ENCODE results near the gene CARS2. TPM values are rescaled to one million over a fixed set of nuclear protein-coding genes. Genes with fewer than 3 reads are reported as not detected.

Gene CARS2, protein sequence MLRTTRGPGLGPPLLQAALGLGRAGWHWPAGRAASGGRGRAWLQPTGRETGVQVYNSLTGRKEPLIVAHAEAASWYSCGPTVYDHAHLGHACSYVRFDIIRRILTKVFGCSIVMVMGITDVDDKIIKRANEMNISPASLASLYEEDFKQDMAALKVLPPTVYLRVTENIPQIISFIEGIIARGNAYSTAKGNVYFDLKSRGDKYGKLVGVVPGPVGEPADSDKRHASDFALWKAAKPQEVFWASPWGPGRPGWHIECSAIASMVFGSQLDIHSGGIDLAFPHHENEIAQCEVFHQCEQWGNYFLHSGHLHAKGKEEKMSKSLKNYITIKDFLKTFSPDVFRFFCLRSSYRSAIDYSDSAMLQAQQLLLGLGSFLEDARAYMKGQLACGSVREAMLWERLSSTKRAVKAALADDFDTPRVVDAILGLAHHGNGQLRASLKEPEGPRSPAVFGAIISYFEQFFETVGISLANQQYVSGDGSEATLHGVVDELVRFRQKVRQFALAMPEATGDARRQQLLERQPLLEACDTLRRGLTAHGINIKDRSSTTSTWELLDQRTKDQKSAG
- 41.9 and 46.3 TPM in 2 replicates for total RNA-seq (2021)
- long read RNA-seq, transcript CARS2-201 (15 exons, 1,879 nt): major isoform, 5 of 21 reads
- long read RNA-seq, partial matches to known transcripts: 4 of 21 reads
- long read RNA-seq, other reads (novel, unspliced or antisense): 11 of 21 reads

DNA sequence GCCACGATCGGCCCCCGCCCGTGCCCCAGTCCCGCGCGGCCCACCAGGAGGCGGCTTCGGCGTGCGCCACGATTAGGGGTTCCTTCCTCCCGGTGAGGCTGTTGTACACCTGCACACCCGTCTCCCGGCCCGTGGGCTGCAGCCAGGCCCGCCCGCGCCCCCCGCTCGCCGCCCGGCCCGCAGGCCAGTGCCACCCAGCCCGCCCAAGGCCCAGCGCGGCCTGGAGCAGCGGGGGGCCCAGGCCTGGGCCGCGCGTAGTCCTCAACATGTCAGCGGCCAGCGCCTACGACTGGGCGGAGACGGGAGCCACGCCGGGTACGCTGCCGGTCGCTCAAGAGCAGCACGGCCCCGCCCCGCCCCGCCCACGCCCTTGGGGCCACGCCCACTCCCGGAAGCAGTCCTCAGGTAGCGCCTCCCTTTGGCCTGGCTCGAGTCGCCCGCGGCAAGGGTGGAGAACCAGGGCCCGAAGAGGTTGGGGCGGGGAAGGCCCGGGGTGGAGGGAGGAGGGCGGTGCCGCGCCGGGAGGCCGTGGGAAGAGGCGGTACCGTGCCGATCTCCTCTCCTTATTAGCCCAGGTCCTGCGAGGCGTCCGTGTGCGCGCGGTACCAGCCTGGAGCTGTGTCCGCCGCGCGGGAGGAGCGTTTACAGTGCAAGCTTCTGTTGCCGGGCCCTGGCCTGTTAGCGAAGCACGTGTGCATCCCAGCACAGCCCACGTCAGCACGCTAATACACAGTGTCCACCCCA is at the start of gene CARS2:
TSS of gene CARS2 (minus strand) at position 291 of the 744 bp plus-strand sequence. CDS start at position 268, 23 bp downstream.
- no peak within 1 kb of the TSS for H4K5ac ChIP-seq (ENCODE audit: insufficient read length, low read depth, low read length)
- peak within 1 kb of the TSS; percentile 66 for H3K14ac ChIP-seq (ENCODE audit: insufficient read depth, low read length)
- H3K27ac Mint-ChIP-seq: peak within 1 kb of the TSS; percentile 16 to 96 (median 87); a peak in 5 of 7 replicates
- H4K20me1 ChIP-seq (ENCODE audit: control insufficient read depth, insufficient read depth, insufficient read length): no peaks in the 10 kb centered on the region
- peak within 1 kb of the TSS; percentile 87 to 95 for H3K4me3 Mint-ChIP-seq
- H3K9me3 Mint-ChIP-seq: no peaks in the 10 kb centered on the region; a peak in 1 of 5 replicates
- no CpG with 5 or more reads among the region's 80 CpGs for WGBS (ENCODE audit: extremely low coverage, insufficient read length, low lambda C conversion rate)
- H3K23ac ChIP-seq (ENCODE audit: insufficient read length, low read depth, low read length): no peak within 1 kb of the TSS
- H2BK15ac ChIP-seq (ENCODE audit: low read depth, low read length): no peak within 1 kb of the TSS
- H2AK5ac ChIP-seq (ENCODE audit: insufficient read length, low read length): no peak within 1 kb of the TSS
- peaks cover 20 to 25% of the 10 kb centered on the region in 2 experiments for H3K4me1 Mint-ChIP-seq
- H3K4me2 ChIP-seq (ENCODE audit: insufficient read depth, insufficient read length, low read length): peak within 1 kb of the TSS; percentile 50
- H3K27me3 ChIP-seq (ENCODE audit: insufficient read depth, low read length): no peaks in the 10 kb centered on the region
- no peaks in the 10 kb centered on the region; the same call in 1 of the 2 replicates for H3K4me1 ChIP-seq (ENCODE audit: insufficient read depth, low read length)
- no peak within 1 kb of the TSS for H3K27ac ChIP-seq (ENCODE audit: insufficient read length, low read depth, low read length)
- no peak within 1 kb of the TSS for H4K8ac ChIP-seq (replicated peaks; ENCODE audit: insufficient read length, low read depth, low read length)
- no peak within 1 kb of the TSS for H2BK20ac ChIP-seq (ENCODE audit: low read depth, low read length, poor library complexity, severe bottlenecking)
- H3K23me2 ChIP-seq (ENCODE audit: insufficient read length, low read depth, low read length, poor library complexity, severe bottlenecking): no peaks in the 10 kb centered on the region
- H2BK120ac ChIP-seq (ENCODE audit: low read depth, low read length, poor library complexity, severe bottlenecking): no peak within 1 kb of the TSS
- no peak within 1 kb of the TSS for H2AFZ ChIP-seq (ENCODE audit: low read length)
- H3K56ac ChIP-seq (ENCODE audit: insufficient read length, low read depth, low read length): no peak within 1 kb of the TSS
- no peak within 1 kb of the TSS for H3T11ph ChIP-seq (ENCODE audit: low read length)
- peak within 1 kb of the TSS; percentile 33 for H3K9ac ChIP-seq (ENCODE audit: extremely low read depth, insufficient read length, low read length)
- H3K4ac ChIP-seq (ENCODE audit: low read depth, low read length): no peak within 1 kb of the TSS
- peak within 1 kb of the TSS; percentile 25 for H3K18ac ChIP-seq (ENCODE audit: insufficient read length, low read depth, low read length)
- peak; percentile 99 for DNase-seq
- no peaks in the 10 kb centered on the region for H3K9me3 ChIP-seq (ENCODE audit: control insufficient read depth, low read depth, low read length)
- no peak within 1 kb of the TSS for H2BK12ac ChIP-seq (ENCODE audit: insufficient read length, low read depth, low read length)
- H3K79me1 ChIP-seq (ENCODE audit: insufficient read depth, low read depth, low read length, poor library complexity, severe bottlenecking): no peaks in the 10 kb centered on the region
- H3K36me3 Mint-ChIP-seq (ENCODE audit: insufficient read depth in 1 of 3, low read depth in 3 of 3): peaks cover 11 to 20% (median 19%) of the 10 kb centered on the region in 3 experiments
- H3K79me2 ChIP-seq (ENCODE audit: insufficient read depth, low read length): no peaks in the 10 kb centered on the region
- no peaks in the 10 kb centered on the region; the same call in 1 of the 2 replicates for H3K27me3 Mint-ChIP-seq (ENCODE audit: low read depth)
- no peak within 1 kb of the TSS for H4K91ac ChIP-seq (ENCODE audit: insufficient read length, low read depth, low read length)
- TF ChIP-seq, protein P1, sequence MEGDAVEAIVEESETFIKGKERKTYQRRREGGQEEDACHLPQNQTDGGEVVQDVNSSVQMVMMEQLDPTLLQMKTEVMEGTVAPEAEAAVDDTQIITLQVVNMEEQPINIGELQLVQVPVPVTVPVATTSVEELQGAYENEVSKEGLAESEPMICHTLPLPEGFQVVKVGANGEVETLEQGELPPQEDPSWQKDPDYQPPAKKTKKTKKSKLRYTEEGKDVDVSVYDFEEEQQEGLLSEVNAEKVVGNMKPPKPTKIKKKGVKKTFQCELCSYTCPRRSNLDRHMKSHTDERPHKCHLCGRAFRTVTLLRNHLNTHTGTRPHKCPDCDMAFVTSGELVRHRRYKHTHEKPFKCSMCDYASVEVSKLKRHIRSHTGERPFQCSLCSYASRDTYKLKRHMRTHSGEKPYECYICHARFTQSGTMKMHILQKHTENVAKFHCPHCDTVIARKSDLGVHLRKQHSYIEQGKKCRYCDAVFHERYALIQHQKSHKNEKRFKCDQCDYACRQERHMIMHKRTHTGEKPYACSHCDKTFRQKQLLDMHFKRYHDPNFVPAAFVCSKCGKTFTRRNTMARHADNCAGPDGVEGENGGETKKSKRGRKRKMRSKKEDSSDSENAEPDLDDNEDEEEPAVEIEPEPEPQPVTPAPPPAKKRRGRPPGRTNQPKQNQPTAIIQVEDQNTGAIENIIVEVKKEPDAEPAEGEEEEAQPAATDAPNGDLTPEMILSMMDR (conservative IDR thresholded peaks at IDR 0.05): no peak
- H2BK5ac ChIP-seq (ENCODE audit: insufficient read length, low read length): no peak within 1 kb of the TSS
